Measurements from ENCODE around the gene FMNL3.

Gene FMNL3

DNA sequence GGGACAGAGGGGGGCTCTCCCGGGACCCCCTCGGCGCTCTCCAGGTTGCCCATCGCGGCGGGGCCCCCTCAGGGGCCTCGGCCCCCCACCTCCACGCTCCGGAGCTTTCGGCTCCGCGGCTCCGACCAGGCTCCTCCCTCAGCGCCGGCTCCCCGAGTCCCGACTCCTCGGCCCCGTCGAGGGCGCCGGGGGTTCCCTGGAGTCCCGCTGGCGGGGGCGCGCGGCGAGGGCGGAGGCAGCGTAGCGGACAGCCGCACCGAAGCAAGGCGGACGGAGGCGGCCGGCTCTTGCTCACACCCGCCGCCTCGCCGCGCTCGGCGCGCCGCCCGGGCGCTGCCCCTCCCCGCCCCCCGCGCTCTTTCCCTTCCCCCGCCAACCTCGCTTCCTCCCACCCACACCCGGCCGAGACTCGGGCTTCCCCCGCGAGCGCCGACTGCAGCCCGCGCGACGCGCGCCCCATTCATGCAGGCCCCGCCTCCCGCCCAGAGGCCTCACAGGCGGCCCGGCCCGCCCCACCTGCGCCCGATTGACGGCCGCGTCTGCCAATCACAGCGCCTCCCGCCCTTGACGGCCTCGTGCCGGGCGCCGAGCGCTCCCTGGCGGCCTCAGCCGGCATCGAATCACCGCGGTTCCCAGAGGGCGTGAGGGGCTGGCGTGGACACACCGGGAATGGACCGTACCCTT, at the start of gene FMNL3:
FMNL3 (minus strand) TSS at position 278 of the 684 bp plus-strand sequence; CDS start at position 53, 225 bp downstream.
- Histone ChIP-seq H3F3A (ENCODE audit: insufficient read depth, low read length) (0 out of 2 replicates have a peak, but pooled peaks cover 3% of the 10 kb centered on the region), H2AFZ (ENCODE audit: low read length) (peak within 1 kb of the TSS; percentile 76), H3K4me2 (ENCODE audit: low read depth, low read length) (peak within 1 kb of the TSS; percentile 77), H3K4me3 (ENCODE audit: low read length) (peak within 1 kb of the TSS; percentile 84), H3K9me3 (replicated peaks; ENCODE audit: insufficient read depth, low read length) (no peaks in the 10 kb centered on the region), H3K36me3 (replicated peaks; ENCODE audit: insufficient read depth, low read length) (no peaks in the 10 kb centered on the region), H3K9ac (ENCODE audit: low read length) (peak within 1 kb of the TSS; percentile 76), H3K27ac (ENCODE audit: low read length) (no peak within 1 kb of the TSS), H4K20me1 (ENCODE audit: insufficient read depth, low read length) (no peaks in the 10 kb centered on the region), H3K4me1 (ENCODE audit: low read length) (peaks cover 22% of the 10 kb centered on the region), H3K9me2 (replicated peaks; ENCODE audit: insufficient read depth, low read length) (no peaks in the 10 kb centered on the region), H3K27me3 (replicated peaks; ENCODE audit: insufficient read depth, low read length) (no peaks in the 10 kb centered on the region; the same call in 1 of the 2 replicates), H3K79me2 (ENCODE audit: low read length) (peaks cover 23% of the 10 kb centered on the region; the same call in 1 of the 2 replicates)
- peak; percentile 96 for DNase-seq
- TF ChIP-seq EZH2phosphoT487 (IDR thresholded peaks at IDR 0.05; ENCODE audit: low read length) (no peak), EZH2 (optimal IDR thresholded peaks at IDR 0.05; ENCODE audit: low read depth, low read length) (no peak)
- TF ChIP-seq, protein P1, sequence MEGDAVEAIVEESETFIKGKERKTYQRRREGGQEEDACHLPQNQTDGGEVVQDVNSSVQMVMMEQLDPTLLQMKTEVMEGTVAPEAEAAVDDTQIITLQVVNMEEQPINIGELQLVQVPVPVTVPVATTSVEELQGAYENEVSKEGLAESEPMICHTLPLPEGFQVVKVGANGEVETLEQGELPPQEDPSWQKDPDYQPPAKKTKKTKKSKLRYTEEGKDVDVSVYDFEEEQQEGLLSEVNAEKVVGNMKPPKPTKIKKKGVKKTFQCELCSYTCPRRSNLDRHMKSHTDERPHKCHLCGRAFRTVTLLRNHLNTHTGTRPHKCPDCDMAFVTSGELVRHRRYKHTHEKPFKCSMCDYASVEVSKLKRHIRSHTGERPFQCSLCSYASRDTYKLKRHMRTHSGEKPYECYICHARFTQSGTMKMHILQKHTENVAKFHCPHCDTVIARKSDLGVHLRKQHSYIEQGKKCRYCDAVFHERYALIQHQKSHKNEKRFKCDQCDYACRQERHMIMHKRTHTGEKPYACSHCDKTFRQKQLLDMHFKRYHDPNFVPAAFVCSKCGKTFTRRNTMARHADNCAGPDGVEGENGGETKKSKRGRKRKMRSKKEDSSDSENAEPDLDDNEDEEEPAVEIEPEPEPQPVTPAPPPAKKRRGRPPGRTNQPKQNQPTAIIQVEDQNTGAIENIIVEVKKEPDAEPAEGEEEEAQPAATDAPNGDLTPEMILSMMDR (IDR thresholded peaks at IDR 0.05; ENCODE audit: low read length) = peak; percentile 97

- H3K27me3 ChIP-seq (replicated peaks; ENCODE audit: insufficient read depth, low read length) = no peaks in the 10 kb centered on the region
- H3K9me2 ChIP-seq (replicated peaks; ENCODE audit: insufficient read depth, low read length) = no peaks in the 10 kb centered on the region
- H3K27ac ChIP-seq (ENCODE audit: low read length) = no peak overlapping the region
- no peak overlapping the region for H3K4me2 ChIP-seq (ENCODE audit: low read depth, low read length)
- peaks cover 56% of the 10 kb centered on the region for H4K20me1 ChIP-seq (ENCODE audit: insufficient read depth, low read length)
- DNase-seq = no peak
- H3K36me3 ChIP-seq (replicated peaks; ENCODE audit: insufficient read depth, low read length) = peaks cover 16% of the 10 kb centered on the region; the same call in 1 of the 2 replicates
- H3K9me3 ChIP-seq (replicated peaks; ENCODE audit: insufficient read depth, low read length) = no peaks in the 10 kb centered on the region
- no peak overlapping the region for H3K4me3 ChIP-seq (ENCODE audit: low read length)
- H3K4me1 ChIP-seq (ENCODE audit: low read length) = peaks cover 48% of the 10 kb centered on the region
- no peak for TF ChIP-seq EZH2phosphoT487 (IDR thresholded peaks at IDR 0.05; ENCODE audit: low read length)
- no peak for TF ChIP-seq EZH2 (optimal IDR thresholded peaks at IDR 0.05; ENCODE audit: low read depth, low read length)
- TF ChIP-seq, protein P1 (IDR thresholded peaks at IDR 0.05; ENCODE audit: low read length) = no peak
- peaks cover 98% of the 10 kb centered on the region for H3K79me2 ChIP-seq (ENCODE audit: low read length)
- no peak overlapping the region for H2AFZ ChIP-seq (ENCODE audit: low read length)
- no peak overlapping the region for H3K9ac ChIP-seq (ENCODE audit: low read length)
- peaks cover 18% of the 10 kb centered on the region for H3F3A ChIP-seq (ENCODE audit: insufficient read depth, low read length)
Observed at GRCh38 chr12:49750996-49751393, 43.8 kb upstream of the FMNL3 start.

DNA sequence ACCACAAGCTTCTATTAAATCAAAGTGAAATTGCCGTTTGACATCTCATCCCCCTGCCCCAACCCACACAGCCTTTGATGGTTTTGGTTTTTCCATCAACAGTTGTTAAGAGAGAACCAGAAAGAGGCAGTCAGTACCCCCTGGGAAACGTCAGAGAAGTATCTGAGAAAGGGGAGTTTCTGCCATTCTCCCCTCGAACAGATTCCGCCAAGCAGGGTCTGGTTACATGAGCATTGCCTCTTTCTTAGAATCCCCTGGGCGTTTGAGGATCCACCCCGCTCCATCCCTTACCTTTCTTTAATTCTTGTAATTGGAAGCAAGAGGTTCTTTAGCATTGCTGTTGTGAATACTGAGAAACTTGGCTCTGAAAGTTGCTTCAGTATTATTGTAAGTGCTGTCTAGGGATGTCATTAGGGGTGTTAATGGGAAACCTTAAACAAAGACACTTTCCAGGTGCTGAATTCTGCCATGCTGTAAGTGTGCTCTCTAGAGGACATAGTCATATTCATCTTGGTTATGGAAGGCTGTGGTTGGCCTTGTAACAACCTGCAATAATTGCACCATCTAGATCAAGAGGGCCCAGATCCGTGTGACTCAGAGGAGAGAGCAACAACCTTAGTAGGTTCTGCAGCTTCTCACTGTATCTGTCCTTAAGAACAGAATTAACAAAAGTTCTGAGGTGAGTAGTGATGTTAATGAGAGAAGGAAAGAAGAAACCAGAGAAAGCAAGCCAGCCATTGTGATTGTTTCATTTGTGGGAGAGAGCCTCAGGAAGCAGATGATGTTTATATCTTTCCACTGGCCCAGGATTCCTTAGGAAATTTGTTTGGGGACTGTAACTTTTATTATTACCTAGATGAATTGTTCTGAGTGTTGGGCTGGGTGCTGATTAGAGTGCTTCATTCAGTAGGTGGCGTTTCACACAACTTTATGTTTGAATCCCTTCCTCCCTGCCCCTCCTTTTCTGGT, 43.1 kb upstream of the FMNL3 start:
- no peak overlapping the region for H3K4me2 ChIP-seq (ENCODE audit: low read depth, low read length)
- no peaks in the 10 kb centered on the region for H3K9me3 ChIP-seq (replicated peaks; ENCODE audit: insufficient read depth, low read length)
- no peak overlapping the region for H3K9ac ChIP-seq (ENCODE audit: low read length)
- H3K27me3 ChIP-seq (replicated peaks; ENCODE audit: insufficient read depth, low read length) = no peaks in the 10 kb centered on the region
- TF ChIP-seq EZH2 (optimal IDR thresholded peaks at IDR 0.05; ENCODE audit: low read depth, low read length) = no peak
- no peak for TF ChIP-seq EZH2phosphoT487 (IDR thresholded peaks at IDR 0.05; ENCODE audit: low read length)
- H3K4me1 ChIP-seq (ENCODE audit: low read length) = peaks cover 48% of the 10 kb centered on the region
- no peak overlapping the region for H3K4me3 ChIP-seq (ENCODE audit: low read length)
- no peak overlapping the region for H3K27ac ChIP-seq (ENCODE audit: low read length)
- H4K20me1 ChIP-seq (ENCODE audit: insufficient read depth, low read length) = peaks cover 58% of the 10 kb centered on the region
- no peak for DNase-seq
- H3K9me2 ChIP-seq (replicated peaks; ENCODE audit: insufficient read depth, low read length) = no peaks in the 10 kb centered on the region
- H2AFZ ChIP-seq (ENCODE audit: low read length) = no peak overlapping the region
- H3K79me2 ChIP-seq (ENCODE audit: low read length) = peaks cover 100% of the 10 kb centered on the region
- H3K36me3 ChIP-seq (replicated peaks; ENCODE audit: insufficient read depth, low read length) = peaks cover 16% of the 10 kb centered on the region; the same call in 1 of the 2 replicates
- peaks cover 18% of the 10 kb centered on the region for H3F3A ChIP-seq (ENCODE audit: insufficient read depth, low read length)

Data from MM.1S (cell line).